ENCODE results near the gene SLC38A7.

The SLC38A7 gene

GRCh38 chr16:58679763-58680162 is 4.8 kb downstream of the SLC38A7 start:
- Histone ChIP-seq H3K27me3 (ENCODE audit: insufficient read depth, poor library complexity, severe bottlenecking) (no peaks in the 10 kb centered on the region), H3K36me3 (ENCODE audit: low read depth) (peaks cover 9% of the 10 kb centered on the region), H3K4me3 (ENCODE audit: severe bottlenecking) (no peak overlapping the region), H3K27ac (ENCODE audit: poor library complexity, severe bottlenecking) (no peak overlapping the region), H3K9me3 (ENCODE audit: severe bottlenecking) (no peaks in the 10 kb centered on the region), H3K4me1 (ENCODE audit: insufficient read depth, poor library complexity, severe bottlenecking) (no peaks in the 10 kb centered on the region)
- TF ChIP-seq CTCF (IDR thresholded peaks at IDR 0.05; ENCODE audit: poor library complexity, severe bottlenecking), result no peak
- DNase-seq (ENCODE audit: low spot score) (no peak), ATAC-seq (ENCODE audit: low read depth) (no peak)

GRCh38 chr16:58678716-58679115 is 5.9 kb downstream of the SLC38A7 start:
- peak; percentile 73 for ATAC-seq (ENCODE audit: low read depth)

GRCh38 chr16:58678269-58678668 is 6.3 kb downstream of the SLC38A7 start:
- ATAC-seq (ENCODE audit: low read depth), result no peak
- no peak for DNase-seq (ENCODE audit: low spot score)
- peaks cover 9% of the 10 kb centered on the region for H3K36me3 ChIP-seq (ENCODE audit: low read depth)

More at GRCh38 chr16:58678716-58679115, 5.9 kb downstream of the SLC38A7 start:
- DNase-seq (ENCODE audit: low spot score), result no peak
- peak; percentile 25 for TF ChIP-seq CTCF (IDR thresholded peaks at IDR 0.05; ENCODE audit: poor library complexity, severe bottlenecking)
- peaks cover 9% of the 10 kb centered on the region for H3K36me3 ChIP-seq (ENCODE audit: low read depth)
- no peak overlapping the region for H3K4me3 ChIP-seq (ENCODE audit: severe bottlenecking)
- H3K9me3 ChIP-seq (ENCODE audit: severe bottlenecking), result no peaks in the 10 kb centered on the region
- H3K4me1 ChIP-seq (ENCODE audit: insufficient read depth, poor library complexity, severe bottlenecking), result no peaks in the 10 kb centered on the region
- no peaks in the 10 kb centered on the region for H3K27me3 ChIP-seq (ENCODE audit: insufficient read depth, poor library complexity, severe bottlenecking)
- H3K27ac ChIP-seq (ENCODE audit: poor library complexity, severe bottlenecking), result no peak overlapping the region

GRCh38 chr16:58670946-58671583 is 13.5 kb downstream of the SLC38A7 start:
- Histone ChIP-seq H3K36me3 (ENCODE audit: low read depth) (no peaks in the 10 kb centered on the region; the same call in 1 of the 2 replicates), H3K9me3 (ENCODE audit: severe bottlenecking) (no peaks in the 10 kb centered on the region), H3K27ac (ENCODE audit: poor library complexity, severe bottlenecking) (no peak overlapping the region), H3K27me3 (ENCODE audit: insufficient read depth, poor library complexity, severe bottlenecking) (no peaks in the 10 kb centered on the region), H3K4me3 (ENCODE audit: severe bottlenecking) (no peak overlapping the region), H3K4me1 (ENCODE audit: insufficient read depth, poor library complexity, severe bottlenecking) (no peaks in the 10 kb centered on the region)
- ATAC-seq (ENCODE audit: low read depth) (no peak), DNase-seq (ENCODE audit: low spot score) (no peak)
- no peak for TF ChIP-seq CTCF (IDR thresholded peaks at IDR 0.05; ENCODE audit: poor library complexity, severe bottlenecking)

More at GRCh38 chr16:58678269-58678668, 6.3 kb downstream of the SLC38A7 start:
- Histone ChIP-seq H3K4me1 (ENCODE audit: insufficient read depth, poor library complexity, severe bottlenecking) (no peaks in the 10 kb centered on the region), H3K9me3 (ENCODE audit: severe bottlenecking) (no peaks in the 10 kb centered on the region), H3K4me3 (ENCODE audit: severe bottlenecking) (no peak overlapping the region), H3K27ac (ENCODE audit: poor library complexity, severe bottlenecking) (no peak overlapping the region), H3K27me3 (ENCODE audit: insufficient read depth, poor library complexity, severe bottlenecking) (no peaks in the 10 kb centered on the region)
- TF ChIP-seq CTCF (IDR thresholded peaks at IDR 0.05; ENCODE audit: poor library complexity, severe bottlenecking), result no peak

- TF ChIP-seq CTCF (IDR thresholded peaks at IDR 0.05; ENCODE audit: poor library complexity, severe bottlenecking), result no peak
- Histone ChIP-seq H3K4me3 (ENCODE audit: severe bottlenecking) (no peak overlapping the region), H3K27me3 (ENCODE audit: insufficient read depth, poor library complexity, severe bottlenecking) (no peaks in the 10 kb centered on the region), H3K4me1 (ENCODE audit: insufficient read depth, poor library complexity, severe bottlenecking) (no peaks in the 10 kb centered on the region), H3K9me3 (ENCODE audit: severe bottlenecking) (no peaks in the 10 kb centered on the region), H3K27ac (ENCODE audit: poor library complexity, severe bottlenecking) (no peak overlapping the region), H3K36me3 (ENCODE audit: low read depth) (no peaks in the 10 kb centered on the region; the same call in 1 of the 2 replicates)
- ATAC-seq (ENCODE audit: low read depth) (no peak), DNase-seq (ENCODE audit: low spot score) (no peak)
These were observed 14.4 kb downstream of the SLC38A7 start for GRCh38 chr16:58670177-58670576.
